Spleen (tissue), 7 donors: ENCODE measurements around the gene IL1RN.

Experiments used
- CTCF ChIP-seq, 11 experiments: fragments of 200-600 bp in 7 of 11; fragments of 450-650 bp in 4 of 11; sonication (generic) in 4 of 11; IDR thresholded peaks in 8 of 11; conservative IDR thresholded peaks in 3 of 11; 1 replicate in 7 of 11; 2 replicates in 4 of 11; pipeline versions ENCODE4 v1.4.0 to v1.8.0; 2016 to 2021; ENCODE audit warnings: antibody characterized with exemption in 11 of 11, inconsistent platforms in 4 of 11, mild to moderate bottlenecking in 1 of 11
- POLR2A ChIP-seq, 3 donors: fragments of 450-650 bp; IDR thresholded peaks; one replicate each; pipeline ENCODE4 v1.5.1; 2017; ENCODE audit warnings: antibody characterized with exemption in 3 of 3, mild to moderate bottlenecking in 1 of 3
- donor health status: DM: no; HTN: no; CAD: no; lungs with moderate emphysema.
- donor health status: DM: no; HTN: no; CAD: no.
- donor health status: DM: no; HTN: no; CAD: no.

- TF ChIP-seq POLR2A (IDR thresholded peaks at IDR 0.05) (no peak), CTCF (IDR thresholded peaks at IDR 0.05 in 8 of 11, conservative IDR thresholded peaks at IDR 0.05 in 3 of 11) (no peak)
Observed at GRCh38 chr2:113083296-113083695, 44.1 kb upstream of the IL1RN start.
